T-cell (primary cell): Measurements from ENCODE around the gene APBB2. TPM values are rescaled to one million over a fixed set of nuclear protein-coding genes. Genes with fewer than 3 reads are reported as not detected.

Source experiments
- ATAC-seq, 4 experiments: fragments of 200-7000 bp in 3 of 4; fragments of 150-1000 bp in 1 of 4; cut with Tn5 transposase; replicated peaks in 1 of 4; 1 replicate in 3 of 4; 2 replicates in 1 of 4; pipeline ENCODE4 v1.10.0; 2021; ENCODE audit warnings: moderate library complexity in 3 of 4, mild to moderate bottlenecking in 2 of 4, moderate number of reproducible peaks in 1 of 4
- CTCF ChIA-PET, 2 donors: fragments of 300-600 bp; sonication (Branson Sonifier 250); formaldehyde crosslinking; loops; one replicate each; lab custom pipeline; 2022; ENCODE audit warnings: antibody characterized with exemption in 2 of 2; lab: Charles Lee
- POLR2A ChIA-PET, 2 donors: fragments of 300-600 bp; sonication (Branson Sonifier 250); formaldehyde crosslinking; loops; one replicate each; lab custom pipeline; 2022; ENCODE audit warnings: antibody characterized with exemption in 2 of 2; lab: Charles Lee
- DNase-seq, 35 experiments: peaks; one replicate each; pipeline versions ENCODE4 v3.0.0 to v3.0.0-alpha.2; 2013 to 2023
- H3K27ac ChIP-seq: one replicate; pipeline ENCODE4 v1.5.1; 2013; ENCODE audit warnings: low read length
- H3K27me3 ChIP-seq, 2 experiments: replicated peaks in 1 of 2; 1 replicate in 1 of 2; 2 replicates in 1 of 2; pipeline versions ENCODE4 v1.6.1 to v1.7.0; 2013; ENCODE audit warnings: low read length in 1 of 2, mixed read lengths in 1 of 2; ENCODE audit not compliant: control insufficient read depth in 2 of 2, insufficient read depth in 2 of 2; ENCODE audit errors: extremely low read depth in 1 of 2
- H3K36me3 ChIP-seq, 2 donors: 1 replicate in 1 of 2; 2 replicates in 1 of 2; pipeline versions ENCODE4 v1.6.1 to v1.7.0; 2013; ENCODE audit warnings: low read length in 1 of 2; ENCODE audit not compliant: control insufficient read depth in 2 of 2, insufficient read depth in 1 of 2; ENCODE audit errors: extremely low read depth in 1 of 2
- H3K4me1 ChIP-seq, 2 experiments: 1 replicate in 1 of 2; 2 replicates in 1 of 2; pipeline versions ENCODE4 v1.6.1 to v1.7.0; 2013; ENCODE audit warnings: low read length in 2 of 2, mixed read lengths in 1 of 2; ENCODE audit not compliant: insufficient read depth in 2 of 2, control insufficient read depth in 1 of 2; ENCODE audit errors: extremely low read depth in 1 of 2
- H3K4me3 ChIP-seq, 2 donors: 1 replicate in 1 of 2; 2 replicates in 1 of 2; pipeline versions ENCODE4 v1.5.1 to v1.7.0; 2013; ENCODE audit warnings: mild to moderate bottlenecking in 2 of 2, low read length in 1 of 2, moderate library complexity in 1 of 2; ENCODE audit not compliant: control insufficient read depth in 1 of 2; ENCODE audit errors: extremely low read depth in 1 of 2
- H3K9me3 ChIP-seq: 2 replicates; pipeline ENCODE4 v1.7.0; 2013
- H3K27ac Mint-ChIP-seq, 2 donors: one replicate each; pipeline ENCODE4 v1.8.0; 2020 to 2021; ENCODE audit warnings: mild to moderate bottlenecking in 2 of 2, mixed read lengths in 2 of 2
- H3K27me3 Mint-ChIP-seq, 2 donors: one replicate each; pipeline ENCODE4 v1.8.0; 2021 to 2022; ENCODE audit warnings: mixed read lengths in 2 of 2
- H3K36me3 Mint-ChIP-seq: one replicate; pipeline ENCODE4 v1.8.0; 2021; ENCODE audit warnings: mixed read lengths
- H3K4me1 Mint-ChIP-seq, 3 donors: one replicate each; pipeline ENCODE4 v1.8.0; 2020 to 2022; ENCODE audit warnings: mixed read lengths in 3 of 3, mild to moderate bottlenecking in 1 of 3
- H3K4me3 Mint-ChIP-seq, 3 donors: one replicate each; pipeline ENCODE4 v1.8.0; 2020 to 2022; ENCODE audit warnings: mild to moderate bottlenecking in 3 of 3, mixed read lengths in 3 of 3, moderate library complexity in 3 of 3
- H3K9me3 Mint-ChIP-seq, 3 donors: one replicate each; pipeline ENCODE4 v1.8.0; 2020 to 2022; ENCODE audit warnings: mixed read lengths in 3 of 3
- WGBS: methylation state at CpG from one replicate; pipeline ENCODE4 v1.1.5; 2013; ENCODE audit warnings: missing lambda C conversion rate; ENCODE audit not compliant: insufficient coverage; 5-methylcytosine and 5-hydroxymethylcytosine counted together
- total RNA-seq, 35 experiments: library from RNA in 6 of 35; stranded (reverse) in 6 of 35; fragments of 120-200 nt in 1 of 35; gene quantifications; one replicate each; pipeline versions ENCODE4 v1.2.1 to v1.2.4 and lab custom pipeline; 2013 to 2026

Gene APBB2
- total RNA-seq, 5 donors from 2014 or later (not counting 1 experiment from before 2014, with no cell fraction given), result 0.23 to 1.6 (median 0.70) TPM

GRCh38 chr4:41074215-41074614 lies 140.1 kb downstream of the APBB2 start:
- 60% methylated on average over 1 of the region's 3 CpGs for WGBS
- Mint-ChIP-seq H3K36me3 (no peaks in the 10 kb centered on the region), H3K27me3 (peaks cover 2 to 3% of the 10 kb centered on the region in 2 donors), H3K9me3 (no peaks in the 10 kb centered on the region), H3K4me3 (no peak overlapping the region), H3K4me1 (no peaks in the 10 kb centered on the region), H3K27ac (no peak overlapping the region)
- no peaks in the 10 kb centered on the region for H3K36me3 ChIP-seq
- no peak for DNase-seq
- no peak for ATAC-seq
- POLR2A ChIA-PET, result no interaction called here
- CTCF ChIA-PET, result no interaction called here
- no peaks in the 10 kb centered on the region for H3K9me3 ChIP-seq
- no peak overlapping the region for H3K4me3 ChIP-seq
- H3K4me1 ChIP-seq, result no peaks in the 10 kb centered on the region
- peaks cover 0 to 2% of the 10 kb centered on the region in 2 experiments for H3K27me3 ChIP-seq
- no peak overlapping the region for H3K27ac ChIP-seq

DNA sequence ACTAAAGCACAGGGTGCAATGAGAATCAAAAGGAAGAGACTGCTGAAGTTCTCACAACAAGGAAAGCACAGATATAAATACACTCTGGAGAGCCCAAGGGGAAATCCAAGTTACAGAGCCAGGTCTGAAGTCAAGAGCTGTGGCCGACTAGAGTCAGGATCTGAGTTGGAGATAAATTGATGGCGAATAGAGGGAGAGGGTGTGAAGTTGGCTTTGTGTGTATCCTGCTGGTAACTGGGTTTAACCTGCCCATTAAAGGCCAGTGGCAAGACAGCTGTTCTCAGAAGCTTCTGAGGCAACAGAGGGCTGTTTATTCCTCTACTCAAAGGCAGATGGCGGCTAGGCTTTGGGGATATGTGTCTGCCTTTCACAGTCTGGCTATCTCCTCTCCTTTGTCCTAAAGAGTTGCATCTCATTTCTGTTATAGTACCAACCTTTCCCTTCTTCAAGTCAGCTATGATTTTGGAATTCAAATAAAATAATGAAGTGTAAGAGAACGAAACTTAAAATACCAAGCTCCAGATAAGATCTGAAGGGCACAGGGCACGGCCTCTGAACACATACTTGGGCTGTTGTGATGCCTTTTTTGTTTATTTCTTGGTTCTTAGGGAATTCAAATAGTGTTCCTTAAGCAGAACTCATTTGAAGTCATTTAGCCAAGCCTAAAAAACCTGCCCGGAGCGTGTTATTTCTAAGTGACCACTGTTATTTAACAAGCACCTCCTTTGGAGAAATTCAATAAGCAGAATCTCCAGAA lies 142.1 kb downstream of the APBB2 start:
- CTCF ChIA-PET, result no interaction called here
- Mint-ChIP-seq H3K27ac (no peak overlapping the region), H3K36me3 (no peaks in the 10 kb centered on the region), H3K27me3 (peaks cover 2 to 3% of the 10 kb centered on the region in 2 donors), H3K4me1 (no peaks in the 10 kb centered on the region), H3K4me3 (no peak overlapping the region), H3K9me3 (no peaks in the 10 kb centered on the region)
- POLR2A ChIA-PET, result no interaction called here
- DNase-seq (no peak), ATAC-seq (no peak)
- 59% methylated on average over 3 of the region's 7 CpGs for WGBS
- Histone ChIP-seq H3K4me1 (no peaks in the 10 kb centered on the region), H3K27me3 (peaks cover 0 to 2% of the 10 kb centered on the region in 2 experiments), H3K9me3 (no peaks in the 10 kb centered on the region), H3K4me3 (no peak overlapping the region), H3K27ac (no peak overlapping the region), H3K36me3 (no peaks in the 10 kb centered on the region)

- no peak overlapping the region for H3K27ac ChIP-seq
- no peaks in the 10 kb centered on the region for H3K36me3 ChIP-seq
- no peaks in the 10 kb centered on the region for H3K4me1 ChIP-seq
- POLR2A ChIA-PET, result no interaction called here
- no peaks in the 10 kb centered on the region for H3K9me3 ChIP-seq
- Mint-ChIP-seq H3K9me3 (no peaks in the 10 kb centered on the region), H3K27ac (no peak overlapping the region), H3K4me3 (no peak overlapping the region), H3K4me1 (no peaks in the 10 kb centered on the region), H3K36me3 (no peaks in the 10 kb centered on the region), H3K27me3 (peaks cover 0 to 2% of the 10 kb centered on the region in 2 donors)
- CTCF ChIA-PET, result interaction anchor here in 1 of 2 donors (0.5 kb wide), 1 partner anchor 12 kb away, joined by 3 read pairs; no protein-coding TSS in a partner anchor
- no peak overlapping the region for H3K4me3 ChIP-seq
- no peak for ATAC-seq
- no peak for DNase-seq
- H3K27me3 ChIP-seq, result peaks cover 0 to 2% of the 10 kb centered on the region in 2 experiments
- 95% methylated on average over 4 of the region's 10 CpGs for WGBS
Observed at GRCh38 chr4:41070516-41071281, 143.6 kb downstream of the APBB2 start.

- no peak overlapping the region for H3K27ac ChIP-seq
- H3K27me3 ChIP-seq, result peaks cover 0 to 2% of the 10 kb centered on the region in 2 experiments
- no peaks in the 10 kb centered on the region for H3K9me3 ChIP-seq
- ATAC-seq, result no peak
- no peak overlapping the region for H3K4me3 ChIP-seq
- no peak for DNase-seq
- ChIA-PET POLR2A (no interaction called here), CTCF (no interaction called here)
- Mint-ChIP-seq H3K4me3 (no peak overlapping the region), H3K36me3 (no peaks in the 10 kb centered on the region), H3K9me3 (no peaks in the 10 kb centered on the region), H3K27me3 (peaks cover 0 to under 1% of the 10 kb centered on the region in 2 donors), H3K4me1 (no peaks in the 10 kb centered on the region), H3K27ac (no peak overlapping the region)
- no peaks in the 10 kb centered on the region for H3K4me1 ChIP-seq
- no peaks in the 10 kb centered on the region for H3K36me3 ChIP-seq
- WGBS, result no CpG with 5 or more reads among the region's 1 CpG
Observed at GRCh38 chr4:41069838-41070237, 144.5 kb downstream of the APBB2 start.

- no peaks in the 10 kb centered on the region for H3K36me3 Mint-ChIP-seq
- H3K9me3 Mint-ChIP-seq, result no peaks in the 10 kb centered on the region
- no peak overlapping the region for H3K27ac ChIP-seq
- DNase-seq (no peak), ATAC-seq (no peak)
- no peaks in the 10 kb centered on the region for H3K4me1 Mint-ChIP-seq
- H3K4me1 ChIP-seq, result no peaks in the 10 kb centered on the region
- H3K4me3 Mint-ChIP-seq, result no peak overlapping the region
- POLR2A ChIA-PET, result no interaction called here
- CTCF ChIA-PET, result no interaction called here
- no peaks in the 10 kb centered on the region for H3K27me3 ChIP-seq
- no peaks in the 10 kb centered on the region for H3K9me3 ChIP-seq
- peaks cover 0 to 2% of the 10 kb centered on the region in 2 donors for H3K27me3 Mint-ChIP-seq
- H3K27ac Mint-ChIP-seq, result no peak overlapping the region
- H3K4me3 ChIP-seq, result no peak overlapping the region
- 84% methylated on average over 4 of the region's 5 CpGs for WGBS
- H3K36me3 ChIP-seq, result no peaks in the 10 kb centered on the region
Observed at GRCh38 chr4:41069257-41069656, 145.1 kb downstream of the APBB2 start.

GRCh38 chr4:41067369-41067768 lies 147.0 kb downstream of the APBB2 start:
- POLR2A ChIA-PET, result no interaction called here
- H3K4me3 ChIP-seq, result no peak overlapping the region
- Mint-ChIP-seq H3K9me3 (no peaks in the 10 kb centered on the region), H3K36me3 (no peaks in the 10 kb centered on the region), H3K27ac (no peak overlapping the region), H3K27me3 (peaks cover 0 to 3% of the 10 kb centered on the region in 2 donors), H3K4me1 (no peaks in the 10 kb centered on the region), H3K4me3 (no peak overlapping the region)
- ATAC-seq, result no peak
- no peaks in the 10 kb centered on the region for H3K27me3 ChIP-seq
- H3K9me3 ChIP-seq, result no peaks in the 10 kb centered on the region
- 61% methylated on average over 2 of the region's 5 CpGs for WGBS
- H3K27ac ChIP-seq, result no peak overlapping the region
- no peaks in the 10 kb centered on the region for H3K4me1 ChIP-seq
- no peaks in the 10 kb centered on the region for H3K36me3 ChIP-seq
- no peak for DNase-seq
- CTCF ChIA-PET, result no interaction called here
